Gastrocnemius medialis (tissue), 4 donors: ENCODE results near the gene FMN2. TPM values are rescaled to one million over a fixed set of nuclear protein-coding genes. Genes with fewer than 3 reads are reported as not detected.

ENCODE experiments used
- ATAC-seq, 2 donors: fragments of 150-250 bp; one replicate each; pipeline ENCODE4 v1.9.1; 2016
- DNase-seq, 2 donors: peaks; one replicate each; pipeline ENCODE4 v3.0.0-alpha.2; 2019
- H3K27ac ChIP-seq, 4 donors: fragments of 200-600 bp; sonication (generic); 1 replicate in 1 of 4; 2 replicates in 3 of 4; pipeline ENCODE4 v1.5.1; 2016 to 2018; ENCODE audit warnings: mild to moderate bottlenecking in 2 of 4, moderate library complexity in 1 of 4
- H3K27me3 ChIP-seq, 3 donors: fragments of 200-600 bp; sonication (generic) in 2 of 3; 1 replicate in 1 of 3; 2 replicates in 2 of 3; pipeline versions ENCODE4 v1.5.1 to v1.6.0; 2016 to 2019; ENCODE audit warnings: mild to moderate bottlenecking in 1 of 3, moderate library complexity in 1 of 3
- H3K36me3 ChIP-seq, 2 donors: fragments of 200-600 bp; sonication (generic) in 1 of 2; one replicate each; pipeline ENCODE4 v1.5.1; 2017 to 2018
- H3K4me1 ChIP-seq, 2 donors: fragments of 200-600 bp; sonication (generic) in 1 of 2; one replicate each; pipeline ENCODE4 v1.5.1; 2016 to 2017; ENCODE audit warnings: mild to moderate bottlenecking in 2 of 2
- H3K4me3 ChIP-seq, 4 donors: fragments of 200-600 bp; sonication (generic) in 3 of 4; 1 replicate in 1 of 4; 2 replicates in 3 of 4; pipeline ENCODE4 v1.5.1; 2016 to 2019; ENCODE audit warnings: mild to moderate bottlenecking in 2 of 4
- H3K9me3 ChIP-seq, 3 donors: fragments of 200-600 bp; sonication (generic) in 2 of 3; 1 replicate in 1 of 3; 2 replicates in 2 of 3; pipeline ENCODE4 v1.5.1; 2016 to 2019
- CTCF ChIP-seq, 5 experiments: fragments of 450-650 bp in 3 of 5; fragments of 200-600 bp in 2 of 5; sonication (generic) in 2 of 5; IDR thresholded peaks in 4 of 5; conservative IDR thresholded peaks in 1 of 5; 1 replicate in 4 of 5; 2 replicates in 1 of 5; pipeline ENCODE4 v1.5.1; 2016 to 2019; ENCODE audit warnings: antibody characterized with exemption in 5 of 5, mild to moderate bottlenecking in 3 of 5, moderate library complexity in 3 of 5
- POLR2A ChIP-seq, 2 donors: fragments of 450-650 bp; IDR thresholded peaks; one replicate each; pipeline ENCODE4 v1.6.1; 2017; ENCODE audit warnings: antibody characterized with exemption in 2 of 2, mild to moderate bottlenecking in 2 of 2, moderate library complexity in 2 of 2
- in situ Hi-C, 4 donors: fragments of 200-750 bp; cut with MboI; loops; one replicate each; pipeline versions ENCODE4 v1.15.0 to v1.8.0; 2017; ENCODE audit warnings: low sequenced_read_pairs in 4 of 4
- intact Hi-C: fragments of 100-400 bp; cut with DNase I; formaldehyde crosslinking; loops from one replicate; pipeline ENCODE4 v1.15.1; 2023; ENCODE audit warnings: low total_unique reads
- total RNA-seq, 4 donors: library from RNA; depleted of rRNA; stranded (reverse); fragments of >200 nt; gene quantifications; one replicate each; pipeline versions ENCODE4 v1.1.0 to v1.2.3, GENCODE V29; 2016

The FMN2 gene
- total RNA-seq, 4 donors from 2014 or later = 0.51 TPM; not detected in 3

DNA sequence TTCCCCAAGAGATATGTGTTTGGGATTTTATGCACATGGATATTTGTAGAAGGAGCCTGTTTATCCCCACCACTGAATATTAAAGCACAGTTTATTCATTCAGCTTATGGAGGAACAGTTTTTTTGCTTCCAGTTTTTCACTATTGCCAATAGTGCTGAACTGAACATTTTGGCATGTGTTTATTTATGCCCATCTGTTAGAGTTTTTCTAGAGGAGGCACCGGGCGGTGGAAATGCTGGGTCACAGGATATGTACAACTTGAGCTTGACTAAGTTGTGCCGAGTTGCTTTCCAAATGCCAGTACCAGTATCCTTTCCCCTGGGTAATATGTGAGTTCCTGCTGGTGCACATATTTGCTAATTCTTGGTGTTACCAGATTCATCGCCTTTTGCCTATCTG is 409.0 kb downstream of the FMN2 start:
- Histone ChIP-seq H3K36me3 (no peaks in the 10 kb centered on the region), H3K4me3 (no peak overlapping the region), H3K27me3 (no peaks in the 10 kb centered on the region), H3K4me1 (no peaks in the 10 kb centered on the region), H3K9me3 (no peaks in the 10 kb centered on the region), H3K27ac (no peak overlapping the region)
- DNase-seq (no peak), ATAC-seq (no peak)
- in situ Hi-C loops = no loop called here
- intact Hi-C loops = no loop called here
- no peak for TF ChIP-seq CTCF (IDR thresholded peaks at IDR 0.05 in 4 of 5, conservative IDR thresholded peaks at IDR 0.05 in 1 of 5)
- TF ChIP-seq POLR2A (IDR thresholded peaks at IDR 0.05) = no peak

- no peaks in the 10 kb centered on the region for H3K36me3 ChIP-seq
- no peaks in the 10 kb centered on the region for H3K27me3 ChIP-seq
- in situ Hi-C loops = no loop called here
- DNase-seq (no peak), ATAC-seq (no peak)
- no peak for TF ChIP-seq CTCF (IDR thresholded peaks at IDR 0.05 in 4 of 5, conservative IDR thresholded peaks at IDR 0.05 in 1 of 5)
- TF ChIP-seq POLR2A (IDR thresholded peaks at IDR 0.05) = no peak
- no peaks in the 10 kb centered on the region for H3K4me1 ChIP-seq
- H3K9me3 ChIP-seq = no peaks in the 10 kb centered on the region
- no peak overlapping the region for H3K4me3 ChIP-seq
- intact Hi-C loops = no loop called here
- H3K27ac ChIP-seq = no peak overlapping the region
Observed at GRCh38 chr1:240501115-240501514, 409.4 kb downstream of the FMN2 start.

DNA sequence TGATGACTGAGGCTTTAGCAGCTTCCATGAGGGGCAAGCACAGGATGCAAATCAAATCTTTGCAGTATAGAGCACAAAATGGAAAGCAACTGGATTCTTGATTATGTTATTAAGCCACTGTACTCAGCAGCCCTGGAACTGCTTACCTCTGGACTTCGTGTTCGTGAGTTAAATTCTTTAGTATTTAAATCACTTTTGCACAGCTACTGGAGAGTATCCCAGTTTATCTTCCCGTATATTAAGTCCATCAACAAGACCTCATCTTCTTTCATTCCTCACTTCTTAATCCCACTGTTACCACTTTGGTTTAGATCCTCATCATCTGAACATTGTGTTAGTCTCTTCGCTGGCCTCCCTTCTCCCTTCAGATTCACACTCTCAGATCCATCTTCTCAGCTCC is 411.4 kb downstream of the FMN2 start:
- Histone ChIP-seq H3K9me3 (no peaks in the 10 kb centered on the region), H3K27ac (no peak overlapping the region), H3K4me3 (no peak overlapping the region), H3K36me3 (no peaks in the 10 kb centered on the region), H3K27me3 (no peaks in the 10 kb centered on the region), H3K4me1 (no peaks in the 10 kb centered on the region)
- in situ Hi-C loops = no loop called here
- TF ChIP-seq POLR2A (IDR thresholded peaks at IDR 0.05) (no peak), CTCF (IDR thresholded peaks at IDR 0.05 in 4 of 5, conservative IDR thresholded peaks at IDR 0.05 in 1 of 5) (no peak)
- no peak for ATAC-seq
- intact Hi-C loops = no loop called here
- no peak for DNase-seq

DNA sequence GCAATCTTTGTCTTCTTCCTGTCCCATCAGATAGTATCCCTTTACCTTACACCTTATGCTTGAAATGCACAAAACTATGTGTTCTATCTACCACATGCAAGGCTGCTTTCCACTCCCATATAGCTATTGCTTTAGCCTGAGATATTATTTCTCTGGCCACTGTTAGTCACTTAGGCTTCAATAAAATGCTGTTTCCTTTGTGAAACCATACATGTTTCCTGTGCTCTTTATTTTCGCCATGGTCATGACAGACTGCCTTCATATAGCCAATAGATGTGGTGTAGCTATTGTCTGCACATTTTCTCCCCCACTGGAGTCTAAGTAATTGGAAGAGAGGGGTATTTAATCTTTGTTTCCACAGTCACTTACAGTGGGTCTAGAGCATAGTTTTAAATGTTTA is 411.9 kb downstream of the FMN2 start:
- Histone ChIP-seq H3K9me3 (no peaks in the 10 kb centered on the region), H3K36me3 (no peaks in the 10 kb centered on the region), H3K27me3 (no peaks in the 10 kb centered on the region), H3K4me1 (no peaks in the 10 kb centered on the region), H3K4me3 (no peak overlapping the region), H3K27ac (no peak overlapping the region)
- TF ChIP-seq CTCF (IDR thresholded peaks at IDR 0.05 in 4 of 5, conservative IDR thresholded peaks at IDR 0.05 in 1 of 5) = no peak
- no peak for TF ChIP-seq POLR2A (IDR thresholded peaks at IDR 0.05)
- intact Hi-C loops (no loop called here), in situ Hi-C loops (no loop called here)
- DNase-seq (no peak), ATAC-seq (no peak)

- no peaks in the 10 kb centered on the region for H3K36me3 ChIP-seq
- no peaks in the 10 kb centered on the region for H3K4me1 ChIP-seq
- H3K27me3 ChIP-seq = no peaks in the 10 kb centered on the region
- intact Hi-C loops (no loop called here), in situ Hi-C loops (no loop called here)
- TF ChIP-seq CTCF (IDR thresholded peaks at IDR 0.05 in 4 of 5, conservative IDR thresholded peaks at IDR 0.05 in 1 of 5) = no peak
- TF ChIP-seq POLR2A (IDR thresholded peaks at IDR 0.05) = no peak
- DNase-seq (no peak), ATAC-seq (no peak)
- no peaks in the 10 kb centered on the region for H3K9me3 ChIP-seq
- H3K4me3 ChIP-seq = no peak overlapping the region
- H3K27ac ChIP-seq = no peak overlapping the region
Observed at GRCh38 chr1:240506176-240506575, 414.5 kb downstream of the FMN2 start.
